KMS-11 (cell line): ENCODE data around the gene CAPN1.

Experiments used
- H2AFZ ChIP-seq: fragments of 200-600 bp; sonication (generic); 2 replicates; pipeline ENCODE4 v1.6.1; 2016; ENCODE audit warnings: antibody characterized with exemption, mixed run types, low read depth
- H3K27ac ChIP-seq: fragments of 200-600 bp; sonication (generic); 2 replicates; pipeline ENCODE4 v1.6.1; 2016; ENCODE audit warnings: mild to moderate bottlenecking, mixed run types
- H3K27me3 ChIP-seq: fragments of 200-600 bp; sonication (generic); 2 replicates; pipeline ENCODE4 v1.6.1; 2017; ENCODE audit warnings: mild to moderate bottlenecking, low read depth, mixed run types, moderate library complexity; ENCODE audit not compliant: insufficient read depth
- H3K36me3 ChIP-seq: fragments of 200-600 bp; sonication (generic); 2 replicates; pipeline ENCODE4 v1.6.1; 2017; ENCODE audit warnings: mild to moderate bottlenecking, mixed run types; ENCODE audit not compliant: insufficient read depth
- H3K4me1 ChIP-seq: fragments of 200-600 bp; sonication (generic); 2 replicates; pipeline ENCODE4 v1.6.1; 2016; ENCODE audit warnings: mild to moderate bottlenecking, low read depth, mixed run types; ENCODE audit not compliant: poor library complexity, severe bottlenecking
- H3K4me2 ChIP-seq: fragments of 200-600 bp; sonication (generic); 2 replicates; pipeline ENCODE4 v1.7.0; 2016; ENCODE audit warnings: mild to moderate bottlenecking, mixed run types
- H3K4me3 ChIP-seq: fragments of 200-600 bp; sonication (generic); IDR thresholded peaks from 2 replicates; pipeline ENCODE4 v1.6.1; 2017; ENCODE audit warnings: low read depth, low read length, mixed read lengths; ENCODE audit not compliant: insufficient read depth
- H3K79me2 ChIP-seq: fragments of 200-600 bp; sonication (generic); 2 replicates; pipeline ENCODE4 v1.6.1; 2016; ENCODE audit warnings: low read depth, mixed run types; ENCODE audit not compliant: insufficient read depth
- H3K9ac ChIP-seq: fragments of 200-600 bp; sonication (generic); 2 replicates; pipeline ENCODE4 v1.6.1; 2016; ENCODE audit warnings: mild to moderate bottlenecking, mixed run types
- H4K20me1 ChIP-seq: fragments of 200-600 bp; sonication (generic); 2 replicates; pipeline ENCODE4 v1.6.1; 2016; ENCODE audit warnings: mild to moderate bottlenecking, mixed run types; ENCODE audit not compliant: insufficient read depth
- TF ChIP-seq, protein P1 (sequence below): fragments of 200-600 bp; sonication (generic); conservative IDR thresholded peaks from 2 replicates; pipeline ENCODE4 v1.6.1; 2017; ENCODE audit warnings: low read depth, mild to moderate bottlenecking, antibody characterized with exemption, low read length, moderate library complexity, mixed read lengths

CAPN1 gene

DNA sequence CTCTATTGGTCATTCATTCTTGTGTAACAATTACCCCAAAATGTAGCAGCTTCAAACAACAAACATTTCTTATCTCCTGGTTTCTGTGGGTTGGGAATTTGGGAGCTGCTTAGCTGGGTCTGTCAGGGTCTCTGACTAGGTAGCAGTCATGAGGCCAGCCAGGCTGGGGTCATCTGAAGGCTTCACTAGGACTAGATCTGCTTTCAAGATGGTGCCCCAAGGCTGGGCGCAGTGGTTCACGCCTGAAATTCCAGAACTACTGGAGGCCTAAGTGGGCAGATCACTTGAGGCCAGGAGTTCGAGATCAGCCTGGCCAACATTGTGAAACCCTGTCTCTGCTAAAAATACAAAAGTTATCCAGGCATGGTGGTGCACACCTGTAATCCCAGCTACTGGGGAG, 24.8 kb upstream of the CAPN1 start:
- Histone ChIP-seq H2AFZ (no peak overlapping the region), H3K79me2 (no peaks in the 10 kb centered on the region), H3K27me3 (no peaks in the 10 kb centered on the region), H4K20me1 (no peaks in the 10 kb centered on the region), H3K4me3 (no peak overlapping the region), H3K27ac (no peak overlapping the region), H3K36me3 (no peaks in the 10 kb centered on the region), H3K4me1 (no peaks in the 10 kb centered on the region), H3K9ac (no peak overlapping the region), H3K4me2 (no peak overlapping the region)
- TF ChIP-seq, protein P1, sequence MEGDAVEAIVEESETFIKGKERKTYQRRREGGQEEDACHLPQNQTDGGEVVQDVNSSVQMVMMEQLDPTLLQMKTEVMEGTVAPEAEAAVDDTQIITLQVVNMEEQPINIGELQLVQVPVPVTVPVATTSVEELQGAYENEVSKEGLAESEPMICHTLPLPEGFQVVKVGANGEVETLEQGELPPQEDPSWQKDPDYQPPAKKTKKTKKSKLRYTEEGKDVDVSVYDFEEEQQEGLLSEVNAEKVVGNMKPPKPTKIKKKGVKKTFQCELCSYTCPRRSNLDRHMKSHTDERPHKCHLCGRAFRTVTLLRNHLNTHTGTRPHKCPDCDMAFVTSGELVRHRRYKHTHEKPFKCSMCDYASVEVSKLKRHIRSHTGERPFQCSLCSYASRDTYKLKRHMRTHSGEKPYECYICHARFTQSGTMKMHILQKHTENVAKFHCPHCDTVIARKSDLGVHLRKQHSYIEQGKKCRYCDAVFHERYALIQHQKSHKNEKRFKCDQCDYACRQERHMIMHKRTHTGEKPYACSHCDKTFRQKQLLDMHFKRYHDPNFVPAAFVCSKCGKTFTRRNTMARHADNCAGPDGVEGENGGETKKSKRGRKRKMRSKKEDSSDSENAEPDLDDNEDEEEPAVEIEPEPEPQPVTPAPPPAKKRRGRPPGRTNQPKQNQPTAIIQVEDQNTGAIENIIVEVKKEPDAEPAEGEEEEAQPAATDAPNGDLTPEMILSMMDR, result no peak

DNA sequence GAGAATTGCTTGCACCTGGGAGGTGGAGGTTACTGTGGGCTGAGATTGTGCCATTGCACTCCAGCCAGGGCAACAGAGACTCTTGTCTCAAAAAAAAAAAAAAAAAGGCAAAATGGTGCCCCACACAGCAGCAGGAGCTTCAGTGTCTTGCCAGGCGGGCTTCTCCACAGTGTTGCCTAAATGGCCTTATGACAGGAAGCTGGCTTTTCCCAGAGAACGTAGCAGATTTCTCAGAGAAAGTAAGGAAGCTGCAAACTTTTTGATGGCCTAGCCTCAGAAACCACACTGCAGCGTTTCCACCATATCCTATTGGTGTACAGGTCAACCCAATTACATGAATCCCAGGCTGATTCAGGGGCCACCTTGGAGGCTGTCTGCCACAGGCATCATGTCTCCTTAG, 24.4 kb upstream of the CAPN1 start:
- Histone ChIP-seq H3K79me2 (no peaks in the 10 kb centered on the region), H3K27ac (no peak overlapping the region), H2AFZ (no peak overlapping the region), H3K27me3 (no peaks in the 10 kb centered on the region), H3K36me3 (no peaks in the 10 kb centered on the region), H4K20me1 (no peaks in the 10 kb centered on the region), H3K9ac (no peak overlapping the region), H3K4me2 (no peak overlapping the region), H3K4me3 (no peak overlapping the region), H3K4me1 (no peaks in the 10 kb centered on the region)
- TF ChIP-seq, protein P1, result no peak

DNA sequence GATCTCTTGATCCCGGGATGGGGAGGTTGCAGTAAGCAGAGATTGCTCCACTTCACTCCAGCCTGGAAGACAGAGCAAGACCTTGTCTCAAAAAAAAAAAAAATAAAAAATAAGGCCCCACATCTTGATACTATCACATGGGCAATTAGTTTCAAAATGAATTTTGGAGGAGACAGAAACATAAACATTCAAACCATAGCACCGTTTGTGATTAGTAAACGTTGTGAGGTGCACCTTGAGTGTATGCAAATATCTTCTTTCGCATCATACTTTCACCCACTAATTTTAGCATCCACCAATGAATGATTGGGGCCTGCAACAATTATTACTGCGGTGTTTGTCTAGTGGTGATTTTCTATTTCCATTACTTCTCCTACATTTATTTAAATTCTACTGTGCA, 22.7 kb upstream of the CAPN1 start:
- H4K20me1 ChIP-seq, result no peaks in the 10 kb centered on the region
- H3K4me3 ChIP-seq, result no peak overlapping the region
- no peak overlapping the region for H3K27ac ChIP-seq
- no peak overlapping the region for H3K4me2 ChIP-seq
- no peak overlapping the region for H3K9ac ChIP-seq
- no peaks in the 10 kb centered on the region for H3K36me3 ChIP-seq
- no peaks in the 10 kb centered on the region for H3K4me1 ChIP-seq
- TF ChIP-seq, protein P1, result no peak
- H2AFZ ChIP-seq, result no peak overlapping the region
- no peaks in the 10 kb centered on the region for H3K79me2 ChIP-seq
- no peaks in the 10 kb centered on the region for H3K27me3 ChIP-seq

DNA sequence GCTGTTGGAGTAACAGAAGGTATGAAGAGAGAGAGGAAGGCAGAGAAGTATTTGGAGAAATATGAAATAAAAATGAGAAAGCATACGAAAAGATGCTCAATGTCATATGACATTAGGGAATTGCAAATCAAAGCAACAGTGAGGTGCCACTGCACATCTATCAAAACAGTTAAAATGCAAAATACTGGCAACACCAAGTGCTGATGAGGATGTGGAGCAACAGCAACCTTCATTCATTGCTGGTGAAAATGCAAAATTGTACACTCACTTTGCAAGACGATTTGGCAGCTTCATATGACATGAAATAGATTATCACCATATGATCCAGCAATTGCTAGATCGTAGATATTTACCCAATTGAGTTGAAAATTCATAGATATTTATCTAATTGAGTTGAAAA, 21.1 kb upstream of the CAPN1 start:
- no peak overlapping the region for H3K4me3 ChIP-seq
- H3K4me1 ChIP-seq, result no peaks in the 10 kb centered on the region
- no peak overlapping the region for H3K9ac ChIP-seq
- H3K36me3 ChIP-seq, result no peaks in the 10 kb centered on the region
- no peaks in the 10 kb centered on the region for H3K79me2 ChIP-seq
- no peaks in the 10 kb centered on the region for H3K27me3 ChIP-seq
- H4K20me1 ChIP-seq, result no peaks in the 10 kb centered on the region
- no peak overlapping the region for H2AFZ ChIP-seq
- TF ChIP-seq, protein P1, result no peak
- no peak overlapping the region for H3K4me2 ChIP-seq
- H3K27ac ChIP-seq, result no peak overlapping the region

DNA sequence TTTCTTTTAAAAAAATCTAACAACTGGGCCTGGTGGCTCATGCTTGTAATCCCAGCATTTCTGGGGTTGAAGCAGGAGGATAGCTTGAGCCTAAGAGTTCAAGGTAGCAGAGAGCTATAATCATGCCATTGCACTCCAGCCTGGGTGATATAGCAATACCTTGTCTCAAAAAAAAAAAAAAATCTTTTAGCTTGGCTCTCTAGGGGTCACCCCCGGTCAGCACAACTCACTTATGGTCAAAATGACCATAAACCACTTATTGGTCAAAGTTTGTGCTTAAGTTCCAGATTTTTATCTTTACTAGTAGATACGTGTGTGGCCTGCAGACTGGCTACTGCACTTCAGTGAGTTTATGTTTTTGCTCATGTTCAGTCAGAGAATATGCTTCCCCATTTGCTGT, 18.0 kb upstream of the CAPN1 start:
- TF ChIP-seq, protein P1, result no peak
- Histone ChIP-seq H3K4me2 (no peak overlapping the region), H3K36me3 (no peaks in the 10 kb centered on the region)

More for the DNA sequence above, 18.0 kb upstream of the CAPN1 start:
- no peaks in the 10 kb centered on the region for H3K27me3 ChIP-seq
- H3K27ac ChIP-seq, result no peak overlapping the region
- H4K20me1 ChIP-seq, result no peaks in the 10 kb centered on the region
- no peak overlapping the region for H3K4me3 ChIP-seq
- H3K4me1 ChIP-seq, result no peaks in the 10 kb centered on the region
- H3K79me2 ChIP-seq, result no peaks in the 10 kb centered on the region
- H2AFZ ChIP-seq, result no peak overlapping the region
- H3K9ac ChIP-seq, result no peak overlapping the region
